IMR-90 (cell line): ENCODE results near the gene MYO1G. TPM values are rescaled to one million over a fixed set of nuclear protein-coding genes. Genes with fewer than 3 reads are reported as not detected.

Experiments
- ATAC-seq: fragments of 200-7000 bp; cut with Tn5 transposase; 2 replicates; pipeline ENCODE4 v1.9.1; 2020; ENCODE audit warnings: low read depth, mild to moderate bottlenecking, moderate library complexity
- BruUV-seq: library from RNA; stranded (reverse); fragments of 400-500 nt; replicated peaks from 2 replicates; lab custom pipeline; 2021; lab: Mats Ljungman, UMichigan
- CTCF ChIA-PET: fragments of 300-600 bp; formaldehyde crosslinking; extraction: SDS; loops from one replicate; lab custom pipeline; 2021; ENCODE audit warnings: antibody characterized with exemption; lab: Yijun Ruan, JAX
- POLR2A ChIA-PET: fragments of 300-600 bp; sonication (Branson Sonifier 250); formaldehyde crosslinking; loops from one replicate; lab custom pipeline; 2022; ENCODE audit warnings: antibody characterized with exemption; ENCODE audit not compliant: unreplicated experiment; lab: Charles Lee
- DNase-seq: peaks from one replicate; pipeline ENCODE4 v3.0.0; 2013
- H2AFZ ChIP-seq: replicated peaks from 2 replicates; pipeline ENCODE3; 2013; ENCODE audit warnings: low read length, mild to moderate bottlenecking; ENCODE audit not compliant: poor library complexity
- H2AK5ac ChIP-seq: 2 replicates; pipeline ENCODE4 v1.6.1; 2013; ENCODE audit warnings: low read depth, low read length, inconsistent platforms
- H2AK9ac ChIP-seq: replicated peaks from 2 replicates; pipeline ENCODE3; 2013; ENCODE audit warnings: mild to moderate bottlenecking, low read depth, low read length, moderate library complexity; ENCODE audit not compliant: poor library complexity
- H2BK120ac ChIP-seq: 2 replicates; pipeline ENCODE4 v1.6.1; 2013; ENCODE audit warnings: low read depth, low read length, inconsistent platforms
- H2BK15ac ChIP-seq: 3 replicates; pipeline ENCODE4 v1.6.1; 2013; ENCODE audit warnings: low read depth, low read length, inconsistent platforms
- H2BK20ac ChIP-seq: 2 replicates; pipeline ENCODE4 v1.6.1; 2013; ENCODE audit warnings: low read depth, mild to moderate bottlenecking, inconsistent platforms, low read length, moderate library complexity
- H2BK5ac ChIP-seq: 2 replicates; pipeline ENCODE4 v1.6.1; 2013; ENCODE audit warnings: mild to moderate bottlenecking, low read depth, low read length, inconsistent platforms; ENCODE audit not compliant: poor library complexity, severe bottlenecking
- H3K14ac ChIP-seq: replicated peaks from 2 replicates; pipeline ENCODE4 v1.6.1; 2013; ENCODE audit warnings: low read depth, low read length, inconsistent platforms
- H3K18ac ChIP-seq: 2 replicates; pipeline ENCODE4 v1.6.1; 2013; ENCODE audit warnings: low read depth, low read length, control low read depth
- H3K23ac ChIP-seq: 2 replicates; pipeline ENCODE4 v1.6.1; 2013; ENCODE audit warnings: low read depth, low read length, inconsistent platforms
- H3K27ac ChIP-seq: 2 replicates; pipeline ENCODE4 v1.5.1; 2013; ENCODE audit warnings: mild to moderate bottlenecking, control low read depth, low read length; ENCODE audit not compliant: insufficient read depth
- H3K27me3 ChIP-seq: 2 replicates; pipeline ENCODE4 v1.6.1; 2013; ENCODE audit warnings: low read length; ENCODE audit not compliant: control insufficient read depth, insufficient read depth
- H3K36me3 ChIP-seq: 2 replicates; pipeline ENCODE4 v1.6.1; 2013; ENCODE audit warnings: low read length, mixed read lengths; ENCODE audit not compliant: control insufficient read depth, insufficient read depth
- H3K4ac ChIP-seq: 2 replicates; pipeline ENCODE4 v1.6.1; 2013; ENCODE audit warnings: low read depth, low read length, inconsistent platforms
- H3K4me1 ChIP-seq: 2 replicates; pipeline ENCODE4 v1.6.1; 2013; ENCODE audit warnings: low read length, mixed read lengths; ENCODE audit not compliant: control insufficient read depth, insufficient read depth
- H3K4me2 ChIP-seq: 2 replicates; pipeline ENCODE4 v1.6.1; 2013; ENCODE audit warnings: low read depth, mild to moderate bottlenecking, control low read depth, low read length, moderate library complexity
- H3K4me3 ChIP-seq: 2 replicates; pipeline ENCODE4 v1.5.1; 2013; ENCODE audit warnings: low read depth, mild to moderate bottlenecking, control low read depth, low read length, moderate library complexity; ENCODE audit not compliant: insufficient read depth
- H3K56ac ChIP-seq: 2 replicates; pipeline ENCODE4 v1.6.1; 2013; ENCODE audit warnings: low read length, inconsistent platforms; ENCODE audit not compliant: insufficient read depth; ENCODE audit errors: extremely low read depth
- H3K79me1 ChIP-seq, 2 experiments: 2 replicates each; pipeline ENCODE4 v1.6.1; 2013; ENCODE audit warnings: low read length in 2 of 2, inconsistent platforms in 1 of 2, low read depth in 1 of 2
- H3K9ac ChIP-seq: 2 replicates; pipeline ENCODE4 v1.6.1; 2013; ENCODE audit warnings: low read depth, low read length, control low read depth
- H3K9me1 ChIP-seq: 2 replicates; pipeline ENCODE4 v1.6.1; 2013; ENCODE audit warnings: low read length, inconsistent platforms; ENCODE audit not compliant: insufficient read depth
- H3K9me3 ChIP-seq: 2 replicates; pipeline ENCODE4 v1.6.1; 2013; ENCODE audit warnings: low read length; ENCODE audit not compliant: control insufficient read depth, insufficient read depth
- H4K20me1 ChIP-seq: 2 replicates; pipeline ENCODE4 v1.6.1; 2013; ENCODE audit warnings: low read length, inconsistent platforms; ENCODE audit not compliant: insufficient read depth
- H4K5ac ChIP-seq: 2 replicates; pipeline ENCODE4 v1.6.1; 2013; ENCODE audit warnings: mild to moderate bottlenecking, low read depth, low read length, control low read depth
- H4K8ac ChIP-seq, 2 experiments: 2 replicates each; pipeline ENCODE4 v1.6.1; 2013; ENCODE audit warnings: low read depth in 2 of 2, low read length in 2 of 2, control low read depth in 1 of 2, inconsistent platforms in 1 of 2
- H4K91ac ChIP-seq: 2 replicates; pipeline ENCODE4 v1.6.1; 2013; ENCODE audit warnings: low read depth, low read length, inconsistent platforms; ENCODE audit not compliant: insufficient read depth
- CEBPB ChIP-seq: IDR thresholded peaks from 2 replicates; pipeline ENCODE4 v1.6.1; 2012; ENCODE audit warnings: low read depth, low read length, improper control_type of control experiment
- FOS ChIP-seq: fragments of 150-350 bp; IDR thresholded peaks from 2 replicates; pipeline ENCODE4 v1.6.1; 2016; ENCODE audit warnings: low read depth, low read length
- MAZ ChIP-seq: IDR thresholded peaks from 2 replicates; pipeline ENCODE4 v1.6.1; 2012; ENCODE audit warnings: low read depth, mild to moderate bottlenecking, low read length, improper control_type of control experiment, moderate library complexity, borderline replicate concordance
- MXI1 ChIP-seq: IDR thresholded peaks from 2 replicates; pipeline ENCODE4 v1.6.1; 2012; ENCODE audit warnings: low read depth, mild to moderate bottlenecking, low read length, moderate library complexity, borderline replicate concordance
- POLR2A ChIP-seq: IDR thresholded peaks from 2 replicates; pipeline ENCODE4 v1.6.1; 2012; ENCODE audit warnings: mild to moderate bottlenecking, low read depth, low read length
- RFX5 ChIP-seq: IDR thresholded peaks from 2 replicates; pipeline ENCODE4 v1.8.0; 2012; ENCODE audit warnings: low read depth, mild to moderate bottlenecking, low read length, moderate library complexity
- WGBS, 2 experiments: methylation state at CpG; one replicate each; pipeline versions ENCODE4 v1.1.5 to v1.1.7; 2013; ENCODE audit warnings: missing lambda C conversion rate in 2 of 2; ENCODE audit not compliant: insufficient read length in 1 of 2; ENCODE audit errors: extremely low coverage in 2 of 2; 5-methylcytosine and 5-hydroxymethylcytosine counted together
- dilution Hi-C: fragments of 300-500 bp; cut with HindIII; formaldehyde crosslinking; loops from one replicate; pipeline ENCODE4 v1.14.3; 2018; ENCODE audit warnings: low sequenced_read_pairs; ENCODE audit not compliant: unreplicated experiment
- in situ Hi-C: fragments of 300-500 bp; cut with MboI; formaldehyde crosslinking; loops from 3 replicates; pipeline ENCODE4 v1.14.3; 2019; ENCODE audit warnings: low sequenced_read_pairs, inconsistent platforms, mixed read lengths
- intact Hi-C: fragments of 100-400 bp; cut with micrococcal nuclease; formaldehyde crosslinking; loops from 2 replicates; pipeline ENCODE4 v1.10.0; 2022
- polyA plus RNA-seq, 3 experiments: library from polyadenylated mRNA; depleted of rRNA; stranded (reverse); fragments of >200 nt; gene quantifications; 2 replicates each; pipeline ENCODE4 v1.2.3, GENCODE V29; 2012; ENCODE audit warnings: low replicate concordance in 1 of 3
- total RNA-seq: library from RNA; depleted of rRNA; stranded (reverse); fragments of >200 nt; gene quantifications from 2 replicates; pipeline ENCODE4 v1.2.3, GENCODE V29; 2012

Gene MYO1G
- total and polyA plus RNA-seq, 2 of the 4 experiments (the other 2 are of a cell fraction): under 0.01 to 0.02 TPM

DNA sequence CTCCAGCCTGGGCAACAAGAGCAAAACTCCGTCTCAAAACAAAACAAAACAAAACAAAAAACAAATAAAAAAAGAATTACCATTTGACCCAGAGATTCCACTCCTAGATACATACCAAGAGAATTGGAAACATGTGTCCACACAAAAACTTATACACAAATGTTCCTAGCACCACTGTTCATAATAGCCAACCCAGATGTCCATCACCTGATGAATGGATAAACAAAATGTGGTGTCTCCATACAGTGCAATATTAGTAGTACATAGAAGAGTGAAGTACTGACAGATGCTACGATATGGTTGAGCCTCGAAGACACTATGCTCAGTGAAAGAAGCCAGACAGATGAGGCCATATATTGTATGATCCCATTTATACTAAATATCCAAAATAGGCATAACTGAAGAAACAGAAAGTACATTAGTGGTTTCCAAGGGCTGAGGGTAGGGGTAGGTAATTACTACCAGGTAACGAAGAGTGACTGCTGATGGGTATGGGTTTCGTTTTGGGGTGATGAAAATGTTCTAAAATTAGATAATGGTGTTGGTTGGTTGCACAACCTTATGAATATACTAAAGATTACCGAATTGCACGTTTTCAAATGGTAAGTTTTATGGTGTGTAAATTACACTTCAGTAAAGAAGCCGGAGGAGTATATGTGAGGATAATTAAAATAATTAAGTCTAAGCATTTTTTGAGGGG, 20.0 kb downstream of the MYO1G start:
- H2BK5ac ChIP-seq: no peak overlapping the region
- H2BK20ac ChIP-seq: no peak overlapping the region
- H3K9ac ChIP-seq: no peak overlapping the region
- no peak overlapping the region for H2AFZ ChIP-seq
- dilution Hi-C loops (no loop called here), intact Hi-C loops (no loop called here), in situ Hi-C loops (no loop called here)
- H3K14ac ChIP-seq: no peak overlapping the region
- peaks cover 5% of the 10 kb centered on the region; the same call in 1 of the 2 replicates for H3K4me1 ChIP-seq
- H4K5ac ChIP-seq: no peak overlapping the region
- H3K36me3 ChIP-seq: no peaks in the 10 kb centered on the region
- no peaks in the 10 kb centered on the region for H4K20me1 ChIP-seq
- H2BK120ac ChIP-seq: no peak overlapping the region
- WGBS, 2 experiments: no CpG with 5 or more reads among the region's 8 CpGs
- H3K23ac ChIP-seq: no peak overlapping the region
- DNase-seq: no peak
- H3K56ac ChIP-seq: no peak overlapping the region
- H3K9me1 ChIP-seq: no peaks in the 10 kb centered on the region
- no peak overlapping the region for H3K18ac ChIP-seq
- ChIA-PET CTCF (interaction anchor here (0.6 kb wide), 1 partner anchor 15 kb away, joined by 5 read pairs; no protein-coding TSS in a partner anchor), POLR2A (no interaction called here)
- H2BK15ac ChIP-seq: no peak overlapping the region
- ATAC-seq: no peak
- no peak overlapping the region for H4K91ac ChIP-seq
- no peak overlapping the region for H2AK5ac ChIP-seq
- no peaks in the 10 kb centered on the region for H3K9me3 ChIP-seq
- H3K27me3 ChIP-seq: peaks cover 24% of the 10 kb centered on the region
- no peak overlapping the region for H3K4me2 ChIP-seq
- no peak overlapping the region for H3K27ac ChIP-seq
- no peaks in the 10 kb centered on the region for H3K79me1 ChIP-seq
- H4K8ac ChIP-seq: no peak overlapping the region
- BruUV-seq: no TSS peak
- H3K4me3 ChIP-seq: no peak overlapping the region
- no peak overlapping the region for H2AK9ac ChIP-seq
- TF ChIP-seq CEBPB (no peak), POLR2A (no peak), MXI1 (no peak), FOS (no peak), MAZ (no peak), RFX5 (no peak)
- H3K4ac ChIP-seq: no peak overlapping the region
